Measurements from ENCODE around the gene DNM3. TPM values are rescaled to one million over a fixed set of nuclear protein-coding genes. Genes with fewer than 3 reads are reported as not detected.

Gene DNM3
- total RNA-seq, 1 donor from 2014 or later: 1.8 TPM

- DNase-seq (ENCODE audit: low read depth): no peak
- no peak overlapping the region for H3K4me3 ChIP-seq (ENCODE audit: low read depth, low read length)
Measured at GRCh38 chr1:172145231-172145651, 303.9 kb downstream of the DNM3 start.

GRCh38 chr1:172145656-172146055 lies 304.4 kb downstream of the DNM3 start:
- no peak for TF ChIP-seq CTCF (conservative IDR thresholded peaks at IDR 0.05; ENCODE audit: low read depth, low read length)
- H3K4me3 ChIP-seq (ENCODE audit: low read depth, low read length): no peak overlapping the region
- no peak for DNase-seq (ENCODE audit: low read depth)

More at GRCh38 chr1:172145231-172145651, 303.9 kb downstream of the DNM3 start:
- TF ChIP-seq CTCF (conservative IDR thresholded peaks at IDR 0.05; ENCODE audit: low read depth, low read length): no peak

GRCh38 chr1:172146141-172146850 lies 305.0 kb downstream of the DNM3 start:
- DNase-seq (ENCODE audit: low read depth): no peak
- TF ChIP-seq CTCF (conservative IDR thresholded peaks at IDR 0.05; ENCODE audit: low read depth, low read length): no peak

DNA sequence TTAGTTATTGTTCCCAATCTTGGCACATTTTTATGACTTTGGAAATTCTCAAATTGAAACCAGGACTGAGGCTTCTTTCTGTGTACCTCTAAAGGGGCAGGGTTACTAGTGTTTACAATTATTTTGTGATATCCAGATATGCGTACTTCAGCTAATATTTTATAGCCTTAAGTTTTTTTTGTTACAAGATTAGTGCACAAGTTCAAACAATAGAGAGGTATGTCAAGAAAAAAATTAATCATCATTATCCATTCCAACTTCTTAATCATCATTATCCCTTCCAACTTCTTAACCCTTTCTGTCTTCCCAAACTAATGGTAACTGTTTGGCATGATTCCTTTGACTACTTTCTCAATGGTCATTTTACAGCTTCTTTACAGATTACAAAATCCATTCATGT lies 306.2 kb downstream of the DNM3 start:
- H3K4me3 ChIP-seq (ENCODE audit: low read depth, low read length): no peak overlapping the region
- TF ChIP-seq CTCF (conservative IDR thresholded peaks at IDR 0.05; ENCODE audit: low read depth, low read length): no peak
- no peak for DNase-seq (ENCODE audit: low read depth)

More at GRCh38 chr1:172146141-172146850, 305.0 kb downstream of the DNM3 start:
- no peak overlapping the region for H3K4me3 ChIP-seq (ENCODE audit: low read depth, low read length)

GRCh38 chr1:172148213-172148612 lies 306.9 kb downstream of the DNM3 start:
- no peak for DNase-seq (ENCODE audit: low read depth)
- H3K4me3 ChIP-seq (ENCODE audit: low read depth, low read length): no peak overlapping the region
- no peak for TF ChIP-seq CTCF (conservative IDR thresholded peaks at IDR 0.05; ENCODE audit: low read depth, low read length)

DNA sequence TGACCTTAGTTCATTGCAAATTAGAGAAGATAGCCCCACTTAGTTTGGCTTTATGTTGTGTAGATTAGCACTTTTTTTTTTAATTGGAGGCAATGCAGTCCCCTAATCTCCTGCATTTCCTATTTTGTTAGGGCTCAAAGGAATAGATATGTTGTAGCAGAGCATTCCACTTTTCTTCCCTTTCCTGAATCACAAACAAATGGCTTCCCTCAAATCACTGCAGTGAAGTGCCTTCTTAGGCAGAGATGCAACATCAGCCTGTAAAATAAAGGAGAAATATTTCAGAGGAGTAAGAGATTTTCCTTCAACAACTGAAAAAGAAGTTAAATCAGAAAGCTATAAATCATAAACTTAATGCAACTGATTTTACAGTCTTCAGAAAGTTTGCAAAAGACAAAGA lies 307.4 kb downstream of the DNM3 start:
- DNase-seq (ENCODE audit: low read depth): no peak
- no peak overlapping the region for H3K4me3 ChIP-seq (ENCODE audit: low read depth, low read length)
- no peak for TF ChIP-seq CTCF (conservative IDR thresholded peaks at IDR 0.05; ENCODE audit: low read depth, low read length)

- no peak overlapping the region for H3K4me3 ChIP-seq (ENCODE audit: low read depth, low read length)
- no peak for DNase-seq (ENCODE audit: low read depth)
- no peak for TF ChIP-seq CTCF (conservative IDR thresholded peaks at IDR 0.05; ENCODE audit: low read depth, low read length)
Measured at GRCh38 chr1:172149346-172149745, 308.0 kb downstream of the DNM3 start.

Data from epithelial cell of proximal tubule (primary cell).